Activated naive CD4-positive, alpha-beta T cell treated with anti-CD3 and anti-CD28 coated beads, Interleukin-2, amount 50 U/mL, for 72 hours (primary cell): ENCODE results near the gene HYAL2. TPM values are rescaled to one million over a fixed set of nuclear protein-coding genes. Genes with fewer than 3 reads are reported as not detected.

Experiments used
- ATAC-seq, 2 donors: fragments of 150-1000 bp; cut with Tn5 transposase; 2 replicates each; pipeline ENCODE4 v1.10.0; 2021; ENCODE audit warnings: mild to moderate bottlenecking in 2 of 2, moderate library complexity in 2 of 2
- DNase-seq, 2 donors: peaks; one replicate each; pipeline ENCODE4 v3.0.0; 2021 to 2022; ENCODE audit warnings: low spot score in 2 of 2
- H3K27ac Mint-ChIP-seq, 2 donors: one replicate each; pipeline ENCODE4 v1.8.0; 2022; ENCODE audit warnings: mild to moderate bottlenecking in 2 of 2, mixed read lengths in 2 of 2
- H3K36me3 Mint-ChIP-seq, 2 donors: one replicate each; pipeline ENCODE4 v1.8.0; 2022; ENCODE audit warnings: mixed read lengths in 2 of 2
- H3K9me3 Mint-ChIP-seq, 2 donors: one replicate each; pipeline ENCODE4 v1.8.0; 2022; ENCODE audit warnings: mixed read lengths in 2 of 2
- total RNA-seq, 2 donors: library from RNA; stranded (reverse); gene quantifications; one replicate each; pipeline ENCODE4 v1.2.3, GENCODE V29; 2022

HYAL2 gene
- total RNA-seq, 2 donors from 2014 or later: 4.2 to 6.1 TPM

DNA sequence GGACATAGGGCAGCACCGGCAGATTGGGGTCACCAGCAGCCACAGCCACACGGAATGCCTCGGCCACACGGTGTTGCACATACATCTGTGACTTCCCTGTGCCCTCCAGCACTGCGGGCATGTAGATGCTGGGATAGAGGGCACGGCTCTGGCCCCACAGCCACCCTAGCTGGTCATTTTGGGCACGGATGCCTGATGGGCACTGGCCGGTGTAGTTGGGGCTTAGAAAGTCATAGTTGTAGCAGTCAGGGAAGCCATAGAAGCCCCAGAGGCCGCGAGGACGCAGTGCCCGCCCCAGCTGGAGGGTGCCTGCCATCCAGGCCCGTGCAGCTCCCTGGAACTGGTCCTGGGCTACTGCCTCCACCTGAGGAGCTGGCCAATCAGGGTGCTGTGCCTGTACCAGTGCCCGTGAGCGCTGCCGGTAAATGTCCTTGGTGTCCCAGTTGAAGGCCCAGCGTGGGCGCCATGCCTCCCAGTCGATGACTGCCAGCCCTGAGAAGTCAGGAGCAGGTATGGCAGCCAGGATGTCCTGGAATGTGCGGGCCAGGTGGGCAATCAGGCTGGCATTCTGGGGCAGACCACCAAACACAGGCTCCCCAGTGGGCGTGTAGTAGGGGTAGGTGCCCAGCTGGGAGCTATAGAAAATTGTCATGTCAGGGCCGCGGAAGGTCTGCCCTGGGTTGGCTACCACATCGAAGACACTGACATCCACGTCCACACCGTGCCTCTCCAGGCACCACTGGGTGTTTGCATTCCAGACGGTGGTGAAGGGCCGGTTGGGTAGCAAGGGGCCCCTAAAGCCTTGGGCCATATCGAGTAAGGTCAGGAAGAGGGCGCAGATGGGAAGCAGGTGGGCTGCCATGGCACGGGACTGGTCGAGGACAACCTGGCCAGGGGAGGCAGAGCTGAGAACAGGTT lies 20.2 kb downstream of the HYAL2 start:
- peaks cover 0 to 4% of the 10 kb centered on the region in 2 donors for H3K36me3 Mint-ChIP-seq
- H3K27ac Mint-ChIP-seq: no peak overlapping the region
- H3K9me3 Mint-ChIP-seq: no peaks in the 10 kb centered on the region
- no peak for ATAC-seq
- no peak for DNase-seq

DNA sequence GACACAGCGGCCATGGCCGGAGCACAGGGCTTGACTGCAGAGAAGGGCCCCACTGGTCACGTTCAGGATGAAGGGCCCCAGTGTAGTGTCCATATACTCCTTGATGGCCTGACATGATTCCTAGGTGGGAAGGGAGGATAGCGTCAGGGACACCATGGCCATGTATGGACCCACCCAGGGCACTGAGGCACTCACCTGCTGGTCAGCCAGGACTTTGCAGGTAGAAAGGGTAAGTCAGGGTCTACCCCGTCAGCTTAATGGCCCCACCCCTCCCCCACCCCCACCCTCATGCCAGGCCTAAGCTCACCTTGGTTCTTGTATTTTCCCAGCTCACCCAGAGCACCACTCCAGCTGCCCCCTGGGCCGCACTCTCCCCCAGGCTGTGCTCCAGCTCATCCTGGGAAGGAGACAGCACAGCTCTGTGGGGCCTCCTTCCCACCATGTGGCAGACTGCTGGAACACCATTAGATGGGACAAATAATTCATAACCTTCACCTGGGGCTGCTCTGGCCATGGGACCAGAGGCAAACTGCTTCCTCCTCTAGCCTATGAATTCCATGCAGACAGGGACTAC lies 21.8 kb downstream of the HYAL2 start:
- Mint-ChIP-seq H3K27ac (peak overlapping the region in 1 of 2 donors; percentile 89), H3K36me3 (peaks cover 0 to 4% of the 10 kb centered on the region in 2 donors), H3K9me3 (no peaks in the 10 kb centered on the region)
- ATAC-seq (no peak), DNase-seq (no peak)

DNA sequence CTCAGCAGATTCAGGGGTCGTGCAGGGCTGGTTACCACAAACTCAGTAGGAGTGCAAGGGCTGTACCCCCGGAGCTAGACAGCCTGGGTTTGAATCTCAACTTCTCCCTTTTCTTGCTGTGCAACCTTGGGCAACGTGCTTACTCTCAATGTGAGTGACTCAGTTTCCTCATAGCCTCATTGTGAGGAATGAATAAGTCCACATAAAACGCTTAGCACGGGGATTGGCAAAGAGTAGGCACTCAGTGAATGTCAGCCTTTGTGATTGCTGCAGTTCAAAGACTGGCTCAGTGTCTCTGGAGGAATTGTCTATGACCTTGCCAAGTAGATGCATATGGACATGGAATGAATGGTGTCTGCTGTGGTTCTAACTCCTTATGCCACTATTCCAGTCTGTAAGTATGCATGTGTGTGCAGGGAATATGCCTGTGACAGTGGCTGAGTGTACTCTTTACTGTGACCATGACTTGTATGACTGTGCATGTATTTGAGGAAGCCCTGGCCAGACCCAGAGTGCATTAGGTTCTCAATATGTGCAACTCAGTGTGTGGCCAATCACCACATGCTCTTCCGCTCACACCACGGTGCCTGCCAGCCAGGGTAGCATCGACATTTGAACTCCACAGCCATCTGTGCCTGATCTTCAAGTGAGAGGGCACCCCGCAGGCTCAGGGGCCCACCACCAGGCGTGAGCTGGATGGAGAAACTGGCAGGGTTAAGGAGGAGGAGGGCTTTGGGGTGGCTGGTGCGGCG lies 22.4 kb downstream of the HYAL2 start:
- H3K27ac Mint-ChIP-seq: peak overlapping the region; percentile 89
- H3K36me3 Mint-ChIP-seq: peaks cover 0 to 4% of the 10 kb centered on the region in 2 donors
- DNase-seq (no peak), ATAC-seq (peak in 1 of 2 donors; percentile 52)
- no peaks in the 10 kb centered on the region for H3K9me3 Mint-ChIP-seq

DNA sequence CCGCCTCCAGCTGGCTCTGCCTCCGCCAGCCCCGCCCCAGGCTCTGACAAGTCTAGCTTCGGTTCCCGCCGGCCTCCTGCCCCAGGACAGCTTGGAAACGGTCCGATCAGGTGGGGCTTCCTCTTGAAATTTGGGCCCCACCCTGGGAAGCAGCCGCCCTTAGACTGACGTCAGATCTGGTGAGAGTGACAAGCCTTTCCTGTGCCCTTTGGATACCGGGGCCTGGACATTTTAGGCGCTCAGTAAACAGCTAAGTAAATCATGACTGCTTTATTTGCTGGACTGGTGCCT lies 23.0 kb downstream of the HYAL2 start:
- ATAC-seq: no peak
- DNase-seq: no peak
- H3K36me3 Mint-ChIP-seq: peaks cover 0 to 4% of the 10 kb centered on the region in 2 donors
- H3K9me3 Mint-ChIP-seq: no peaks in the 10 kb centered on the region
- H3K27ac Mint-ChIP-seq: peak overlapping the region; percentile 89

DNA sequence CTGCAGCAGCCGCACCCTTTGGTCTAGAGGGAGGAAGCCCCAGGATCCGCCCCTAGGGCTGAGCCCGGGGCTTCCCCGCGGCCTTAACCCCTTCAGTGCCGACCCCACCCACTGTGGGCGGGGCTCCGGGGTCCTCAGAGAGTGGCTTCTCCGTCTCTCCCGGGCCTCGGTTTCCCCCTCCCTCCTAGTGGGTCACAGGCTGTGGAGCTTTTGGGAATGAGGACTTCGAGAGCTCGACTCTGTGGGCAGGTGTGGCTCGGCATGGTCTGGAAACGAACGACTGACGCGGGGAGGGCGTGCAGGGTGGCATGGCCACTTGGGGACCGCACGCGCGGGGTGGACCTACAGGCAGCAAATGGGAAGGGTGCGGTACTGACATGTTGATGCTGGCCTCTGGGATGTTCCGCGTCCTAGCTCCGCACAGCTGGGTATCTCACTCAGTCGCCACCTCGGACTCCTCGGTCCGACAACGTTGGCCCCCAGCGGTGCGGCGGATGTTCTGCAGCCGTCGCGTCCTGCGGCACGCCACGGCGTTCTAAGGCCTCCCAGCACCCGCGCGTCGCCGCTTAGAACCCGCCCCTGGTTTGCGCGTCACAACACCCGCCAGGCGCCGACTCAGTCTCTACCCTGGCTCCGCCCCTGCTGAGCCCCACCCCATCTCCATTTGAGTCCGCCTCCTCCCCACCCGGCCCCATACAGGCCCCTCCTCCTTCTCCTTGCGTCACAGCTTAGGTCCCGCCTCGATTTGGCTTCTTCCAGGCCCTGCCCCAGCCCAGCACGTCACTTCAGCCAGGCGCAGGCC lies 23.5 kb downstream of the HYAL2 start, which contains the start of the genes HYAL3 and NAA80:
Gene HYAL3 (minus strand): TSS at position 570 of the 802 bp plus-strand sequence. CDS start 3,803 bp downstream, outside the sequence.
Gene NAA80 (minus strand): TSS at position 570 of the 802 bp plus-strand sequence. CDS start 1,942 bp downstream, outside the sequence.
- Mint-ChIP-seq H3K9me3 (no peaks in the 10 kb centered on the region), H3K27ac (peak within 1 kb of the TSS; percentile 89 to 99), H3K36me3 (peaks cover 0 to 4% of the 10 kb centered on the region in 2 donors)
- peak; percentile 98 to 99 for DNase-seq
- peak; percentile 83 to 90 for ATAC-seq

DNA sequence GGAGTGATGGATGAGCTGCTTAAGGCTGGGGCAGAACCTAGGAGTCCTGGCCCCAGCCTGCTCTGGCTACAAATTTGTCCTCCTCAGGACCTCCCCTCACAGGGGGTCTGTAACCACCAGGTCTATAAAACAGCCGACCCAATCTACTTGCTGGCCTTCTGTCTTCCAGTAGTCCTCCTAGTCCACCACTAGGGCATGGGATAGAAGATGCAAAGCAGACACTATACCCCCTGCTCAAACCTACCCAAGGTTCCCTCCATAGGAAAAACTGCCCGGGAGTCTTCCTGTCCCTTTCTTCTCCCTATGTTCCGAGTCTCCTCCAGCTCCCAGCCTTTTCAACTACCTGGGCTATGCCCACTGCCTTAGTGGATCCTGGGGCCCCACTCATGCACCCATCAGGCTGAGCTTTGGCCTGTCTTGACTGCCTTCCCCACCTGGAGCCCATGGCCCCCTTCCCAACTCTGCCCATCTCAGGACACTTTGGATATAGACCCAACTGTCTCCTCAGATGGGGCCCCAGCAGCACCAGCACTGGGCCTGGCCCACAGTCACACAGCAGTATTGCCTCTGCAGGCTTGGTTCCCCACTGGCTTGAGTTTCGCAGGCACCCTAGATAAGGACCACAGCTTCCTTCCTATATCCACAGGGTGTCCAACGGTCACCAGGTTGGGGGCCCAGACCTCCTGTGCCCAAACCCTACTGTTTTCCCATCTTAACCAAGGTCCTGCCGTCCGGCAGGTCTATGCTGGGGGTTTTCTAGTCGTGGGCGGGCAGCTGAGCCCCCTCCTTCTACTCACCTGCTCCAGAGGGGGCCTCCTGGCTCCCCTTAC lies 24.4 kb downstream of the HYAL2 start:
- H3K36me3 Mint-ChIP-seq: peaks cover 0 to 4% of the 10 kb centered on the region in 2 donors
- H3K27ac Mint-ChIP-seq: peak overlapping the region; percentile 44 to 89
- no peak for DNase-seq
- no peaks in the 10 kb centered on the region for H3K9me3 Mint-ChIP-seq
- ATAC-seq: no peak

DNA sequence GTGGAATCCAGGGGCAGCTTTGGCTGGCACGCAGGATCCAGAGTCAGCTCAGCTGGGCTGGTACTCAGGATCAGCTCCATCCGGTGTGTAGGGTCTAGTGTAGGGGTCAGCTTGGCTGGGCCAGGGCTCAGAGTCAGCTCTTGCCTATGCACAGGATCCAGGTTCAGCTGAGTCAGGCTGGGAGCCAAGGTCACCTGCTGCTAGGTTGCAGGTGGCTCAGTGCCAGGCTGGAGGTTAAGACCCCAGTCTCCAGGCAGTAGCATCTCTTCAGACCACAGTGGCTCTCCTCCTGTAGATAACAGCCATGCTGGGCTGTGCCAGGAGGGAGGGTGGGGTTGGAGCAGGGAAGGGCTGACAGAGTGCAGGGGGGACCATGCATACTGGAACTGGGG lies 25.2 kb downstream of the HYAL2 start:
- ATAC-seq: no peak
- Mint-ChIP-seq H3K27ac (no peak overlapping the region), H3K9me3 (no peaks in the 10 kb centered on the region), H3K36me3 (peaks cover 0 to 8% of the 10 kb centered on the region in 2 donors)
- no peak for DNase-seq

DNA sequence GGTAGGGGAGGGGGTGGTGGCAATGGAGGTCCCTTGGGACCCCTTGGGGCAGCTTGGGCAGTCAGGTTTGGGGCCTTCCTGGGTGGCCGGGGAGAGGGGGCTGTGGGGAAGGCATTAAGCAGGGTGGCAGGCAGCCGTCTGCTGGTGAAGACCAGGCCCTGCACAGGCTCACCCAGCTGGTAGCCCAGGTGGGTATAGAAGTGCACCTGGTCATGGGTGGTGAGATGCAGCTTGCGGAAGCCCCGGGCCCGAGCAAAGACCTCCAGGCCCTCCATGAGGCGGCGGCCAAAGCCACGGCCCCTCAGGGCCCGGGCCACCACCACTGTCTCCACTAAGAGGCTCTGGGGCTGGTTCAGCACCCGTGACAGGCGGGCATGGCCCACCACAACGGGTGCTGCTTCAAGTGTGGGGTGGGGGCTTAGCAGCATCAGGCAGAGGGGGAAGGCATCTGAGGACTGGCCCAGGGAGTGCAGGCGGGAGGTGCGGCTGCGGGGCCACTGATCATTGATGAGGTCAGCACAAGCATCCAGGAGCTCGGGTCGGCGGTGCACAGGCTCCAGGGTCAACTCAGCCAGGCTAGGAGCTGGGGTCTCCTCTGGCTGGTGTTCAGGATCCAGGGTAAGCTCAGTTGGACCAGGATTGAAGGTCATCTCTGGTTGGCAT lies 25.7 kb downstream of the HYAL2 start:
- Mint-ChIP-seq H3K27ac (peak overlapping the region in 1 of 2 donors; percentile 60), H3K36me3 (peaks cover 0 to 9% of the 10 kb centered on the region in 2 donors), H3K9me3 (no peaks in the 10 kb centered on the region)
- ATAC-seq (no peak), DNase-seq (no peak)

DNA sequence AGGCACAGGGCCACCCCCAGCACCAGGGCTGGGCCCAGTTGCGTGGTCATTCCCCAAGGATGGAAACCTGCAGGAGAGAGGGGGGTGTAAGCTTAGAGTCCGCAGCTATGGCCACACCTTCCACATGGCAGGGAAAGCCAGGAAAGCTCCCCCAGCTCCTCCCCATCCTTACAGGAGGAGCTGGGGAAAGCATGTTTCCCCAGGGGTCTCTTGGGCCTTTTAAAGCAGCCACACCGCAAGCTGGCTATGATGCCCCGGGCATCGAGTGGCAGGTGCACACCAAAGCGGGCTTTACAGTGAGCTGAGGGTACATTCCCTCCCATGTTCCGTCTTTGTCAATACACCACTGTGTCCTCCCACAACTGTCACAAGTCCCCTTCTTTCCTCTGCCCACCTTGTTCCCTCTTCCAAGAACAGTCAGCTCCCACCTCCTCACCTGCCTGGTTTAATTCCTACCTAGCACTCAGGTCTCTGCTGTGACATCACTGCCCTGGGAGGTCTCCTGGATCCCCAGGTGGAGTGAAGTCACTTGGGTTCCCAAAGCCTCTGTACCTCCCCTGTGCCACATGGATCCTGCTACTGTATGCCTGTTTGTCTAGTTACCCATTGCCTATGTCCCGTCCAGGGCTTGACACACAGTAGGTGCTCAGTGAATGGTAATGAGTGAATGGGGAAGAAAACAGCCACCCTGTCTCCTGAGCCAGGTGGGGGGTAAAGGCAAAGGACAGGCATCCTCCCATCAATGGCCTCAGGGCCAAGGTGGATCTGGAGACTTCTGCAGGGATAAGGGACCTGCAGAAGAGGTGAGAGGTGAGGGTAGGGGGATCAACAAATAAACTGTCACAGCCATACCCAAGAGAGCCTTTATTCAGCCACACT lies 26.8 kb downstream of the HYAL2 start:
- Mint-ChIP-seq H3K27ac (peak overlapping the region in 1 of 2 donors; percentile 31), H3K9me3 (no peaks in the 10 kb centered on the region), H3K36me3 (peaks cover 9 to 17% of the 10 kb centered on the region in 2 donors)
- no peak for DNase-seq
- no peak for ATAC-seq

DNA sequence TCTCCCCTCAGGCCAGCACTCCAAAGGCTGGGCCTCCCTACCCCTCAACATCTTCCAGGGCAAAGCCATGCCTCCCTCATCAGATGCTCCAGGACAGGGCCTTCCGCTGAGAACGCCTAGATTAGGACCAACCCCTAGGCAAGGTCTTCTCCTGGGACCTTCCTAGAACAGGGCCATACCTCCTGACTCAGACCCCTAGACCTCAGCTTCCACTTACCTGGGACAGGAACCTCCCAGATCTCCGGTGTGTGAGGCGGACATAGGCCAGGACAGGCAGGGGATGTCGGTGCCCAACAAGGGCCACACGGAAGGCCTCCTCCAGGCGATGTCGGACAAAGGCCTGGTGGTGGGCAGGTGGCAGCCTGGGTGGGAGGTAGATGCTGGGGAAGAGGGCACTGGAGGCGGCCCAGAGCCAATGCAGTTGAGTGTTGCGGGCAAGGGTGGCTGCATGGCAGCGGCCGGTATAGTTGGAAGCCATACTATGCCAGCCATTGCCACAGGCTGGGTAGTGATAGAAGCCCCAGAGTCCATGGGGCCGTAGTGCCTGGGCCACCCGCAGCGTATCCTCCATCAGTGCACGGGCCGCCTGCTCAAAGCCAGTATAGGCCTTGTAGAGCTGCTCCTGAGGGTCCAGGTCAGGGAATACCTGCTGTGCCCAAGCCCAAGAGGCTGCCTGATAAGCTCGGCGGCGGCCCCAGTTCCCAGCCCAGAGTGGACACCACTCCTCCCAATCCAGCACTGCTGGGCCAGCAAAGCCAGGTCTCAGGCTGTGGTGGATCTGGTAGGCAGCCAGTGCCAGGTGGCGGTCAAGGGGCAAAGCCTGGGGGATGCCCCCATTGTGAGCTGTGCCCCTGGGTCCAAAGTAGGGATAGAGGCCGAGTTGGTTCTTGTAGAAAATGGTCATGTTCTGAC lies 27.8 kb downstream of the HYAL2 start:
- DNase-seq (no peak), ATAC-seq (no peak)
- Mint-ChIP-seq H3K9me3 (no peaks in the 10 kb centered on the region), H3K36me3 (peaks cover 9 to 17% of the 10 kb centered on the region in 2 donors), H3K27ac (no peak overlapping the region)

DNA sequence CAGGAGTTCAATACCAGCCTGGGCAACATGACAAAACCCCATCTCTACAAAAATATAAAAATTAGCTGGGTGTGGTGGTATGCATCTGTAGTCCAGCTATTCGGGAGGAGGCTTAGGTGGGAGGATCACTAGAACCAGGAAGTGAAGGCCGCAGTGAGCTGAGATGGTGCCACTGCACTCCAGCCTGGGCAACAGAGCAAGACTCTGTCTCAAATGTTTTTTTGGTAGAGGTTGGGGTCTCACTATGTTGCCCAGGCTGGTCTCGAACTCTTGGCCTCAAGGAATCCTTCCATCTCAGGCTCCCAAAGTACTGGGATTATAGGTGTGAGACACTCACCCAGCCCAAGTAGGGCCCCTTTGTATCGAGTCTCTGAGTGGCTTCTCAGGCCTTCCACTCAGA lies 28.5 kb downstream of the HYAL2 start:
- H3K27ac Mint-ChIP-seq: no peak overlapping the region
- ATAC-seq (no peak), DNase-seq (no peak)

DNA sequence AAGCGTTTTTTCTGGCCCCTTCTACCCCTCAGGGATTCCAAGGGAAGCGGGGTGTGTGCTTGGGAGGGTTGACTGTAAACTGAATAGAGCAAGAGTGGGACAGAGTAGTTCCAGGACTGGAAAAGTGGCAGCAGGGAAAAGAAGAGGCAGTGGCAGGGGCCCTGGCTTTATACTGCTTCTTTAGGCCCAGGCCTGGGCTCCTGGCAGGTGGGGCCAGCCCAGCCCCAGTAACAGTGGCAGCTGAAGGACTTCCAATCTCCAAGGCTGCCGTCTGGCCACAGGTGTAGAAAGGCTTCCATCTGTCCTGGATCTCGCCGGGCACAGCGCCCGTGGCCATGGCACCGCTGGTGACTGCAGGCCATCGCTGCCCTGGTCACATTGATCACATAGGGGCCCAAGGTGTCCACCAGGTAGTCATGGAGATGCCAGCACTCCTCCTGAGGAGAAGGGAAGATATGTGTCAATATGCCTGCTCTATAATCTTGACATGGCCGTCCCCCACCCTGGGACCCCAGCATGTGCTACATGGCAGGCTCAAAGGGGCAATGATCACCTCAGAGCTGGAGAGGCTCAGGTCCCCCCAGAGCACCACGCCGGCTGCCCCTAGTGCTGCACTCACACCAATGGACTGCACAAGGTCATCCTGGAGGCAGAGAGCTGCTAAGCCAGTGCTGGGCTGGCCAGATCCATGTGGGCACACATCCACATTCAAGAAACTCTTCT lies 29.3 kb downstream of the HYAL2 start:
- DNase-seq (no peak), ATAC-seq (no peak)
- Mint-ChIP-seq H3K36me3 (peaks cover 9 to 13% of the 10 kb centered on the region in 2 donors), H3K9me3 (no peaks in the 10 kb centered on the region), H3K27ac (peak overlapping the region; percentile 94 to 97)

More for the DNA sequence above, 28.5 kb downstream of the HYAL2 start:
- peaks cover 9 to 16% of the 10 kb centered on the region in 2 donors for H3K36me3 Mint-ChIP-seq
- no peaks in the 10 kb centered on the region for H3K9me3 Mint-ChIP-seq
